Measurements from ENCODE around the gene CLDN18. TPM values are rescaled to one million over a fixed set of nuclear protein-coding genes. Genes with fewer than 3 reads are reported as not detected.

The CLDN18 gene
- total and polyA plus RNA-seq, 2 donors (not counting 3 experiments of a cell fraction or from before 2014, with no cell fraction given): not detected

DNA sequence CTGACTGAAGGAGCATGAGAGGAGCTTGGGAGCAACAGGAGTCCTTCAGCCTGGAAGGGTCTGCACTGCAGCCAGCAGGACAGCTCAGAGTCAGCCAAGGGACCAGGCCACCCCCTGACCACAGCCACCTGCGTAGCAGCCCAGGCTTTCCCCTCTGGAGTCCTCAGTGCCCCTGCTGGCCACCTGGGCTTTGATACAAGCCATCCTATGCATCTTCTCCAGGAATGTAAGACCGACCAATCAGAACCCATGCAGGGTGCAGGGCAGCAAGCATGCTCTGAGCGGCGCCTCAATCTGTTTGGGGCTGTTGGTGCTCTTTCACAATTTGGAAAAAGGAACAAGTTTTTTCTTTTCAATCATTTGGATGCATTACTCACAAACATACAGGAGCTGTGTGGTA lies 53.5 kb downstream of the CLDN18 start:
- dilution Hi-C loops (cut with MboI; ENCODE audit: extremely low pct_ligation_motif_present, low sequenced_read_pairs) (no loop called here), intact Hi-C loops (cut with micrococcal nuclease) (no loop called here)
- CTCF ChIA-PET: interaction anchor here (1.1 to 5.5 kb wide), 2 partner anchors 11 to 56 kb away, joined by 4 to 69 read pairs; no protein-coding TSS in a partner anchor
- H4K20me1 ChIP-seq (replicated peaks; ENCODE audit: control insufficient read depth, extremely low read depth, insufficient read depth, low read length): no peaks in the 10 kb centered on the region
- H3K4me1 ChIP-seq (ENCODE audit: control insufficient read depth, extremely low read depth, insufficient read depth, low read length): no peaks in the 10 kb centered on the region
- BruUV-seq (replicated peaks): no TSS peak
- no peaks in the 10 kb centered on the region for H3K79me2 ChIP-seq (ENCODE audit: control insufficient read depth, insufficient read depth, low read length)
- H3K4me3 ChIP-seq (replicated peaks in 1 of 3; ENCODE audit: insufficient read depth in 1 of 3, low read depth in 1 of 3, low read length in 3 of 3): no peak overlapping the region
- DNase-seq (ENCODE audit: low read depth, low spot score): no peak
- no peak for TF ChIP-seq FOS (IDR thresholded peaks at IDR 0.05; ENCODE audit: borderline replicate concordance, insufficient read depth, low read length)
- TF ChIP-seq, protein P1, sequence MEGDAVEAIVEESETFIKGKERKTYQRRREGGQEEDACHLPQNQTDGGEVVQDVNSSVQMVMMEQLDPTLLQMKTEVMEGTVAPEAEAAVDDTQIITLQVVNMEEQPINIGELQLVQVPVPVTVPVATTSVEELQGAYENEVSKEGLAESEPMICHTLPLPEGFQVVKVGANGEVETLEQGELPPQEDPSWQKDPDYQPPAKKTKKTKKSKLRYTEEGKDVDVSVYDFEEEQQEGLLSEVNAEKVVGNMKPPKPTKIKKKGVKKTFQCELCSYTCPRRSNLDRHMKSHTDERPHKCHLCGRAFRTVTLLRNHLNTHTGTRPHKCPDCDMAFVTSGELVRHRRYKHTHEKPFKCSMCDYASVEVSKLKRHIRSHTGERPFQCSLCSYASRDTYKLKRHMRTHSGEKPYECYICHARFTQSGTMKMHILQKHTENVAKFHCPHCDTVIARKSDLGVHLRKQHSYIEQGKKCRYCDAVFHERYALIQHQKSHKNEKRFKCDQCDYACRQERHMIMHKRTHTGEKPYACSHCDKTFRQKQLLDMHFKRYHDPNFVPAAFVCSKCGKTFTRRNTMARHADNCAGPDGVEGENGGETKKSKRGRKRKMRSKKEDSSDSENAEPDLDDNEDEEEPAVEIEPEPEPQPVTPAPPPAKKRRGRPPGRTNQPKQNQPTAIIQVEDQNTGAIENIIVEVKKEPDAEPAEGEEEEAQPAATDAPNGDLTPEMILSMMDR (IDR thresholded peaks at IDR 0.05; ENCODE audit: extremely low read depth in 1 of 2, insufficient read depth in 1 of 2, low read depth in 1 of 2, low read length in 2 of 2): no peak
- TF ChIP-seq JUN (IDR thresholded peaks at IDR 0.05; ENCODE audit: borderline replicate concordance, insufficient read depth, insufficient read length, low read depth): no peak
- TF ChIP-seq, protein P2, sequence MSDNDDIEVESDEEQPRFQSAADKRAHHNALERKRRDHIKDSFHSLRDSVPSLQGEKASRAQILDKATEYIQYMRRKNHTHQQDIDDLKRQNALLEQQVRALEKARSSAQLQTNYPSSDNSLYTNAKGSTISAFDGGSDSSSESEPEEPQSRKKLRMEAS (IDR thresholded peaks at IDR 0.05; ENCODE audit: insufficient read depth, insufficient read length): no peak
- TF ChIP-seq POLR2AphosphoS5 (IDR thresholded peaks at IDR 0.05; ENCODE audit: insufficient read depth, low read depth, low read length): no peak
- TF ChIP-seq MYC (IDR thresholded peaks at IDR 0.05; ENCODE audit: low read depth, low read length): no peak
- no peak for TF ChIP-seq POLR2A (IDR thresholded peaks at IDR 0.05; ENCODE audit: low read depth, low read length)
- TF ChIP-seq GATA2 (IDR thresholded peaks at IDR 0.05; ENCODE audit: insufficient read depth, insufficient read length, low read depth, low read length): no peak
- TF ChIP-seq EZH2 (IDR thresholded peaks at IDR 0.05; ENCODE audit: borderline replicate concordance, low read depth, low read length, severe bottlenecking): no peak
- H3K9me1 ChIP-seq (replicated peaks; ENCODE audit: control insufficient read depth, extremely low read depth, insufficient read depth, low read length): no peaks in the 10 kb centered on the region
- no peak overlapping the region for H3K27ac ChIP-seq (ENCODE audit: insufficient read depth, low read depth, low read length)
- H3K9me3 ChIP-seq (replicated peaks; ENCODE audit: control insufficient read depth, insufficient read depth, low read length): no peaks in the 10 kb centered on the region
- no peak overlapping the region for H2AFZ ChIP-seq (ENCODE audit: low read depth, low read length)
- POLR2A ChIA-PET: no interaction called here
- no peak overlapping the region for H3K4me2 ChIP-seq (ENCODE audit: insufficient read depth, low read length)
- H3K36me3 ChIP-seq (ENCODE audit: control insufficient read depth in 2 of 2, extremely low read depth in 1 of 2, insufficient read depth in 2 of 2, low read length in 2 of 2): no peaks in the 10 kb centered on the region
- no peak for FAIRE-seq
- H3K9ac ChIP-seq (replicated peaks; ENCODE audit: extremely low read depth, insufficient read depth, low read length): no peak overlapping the region
- no peaks in the 10 kb centered on the region for H3K27me3 ChIP-seq (ENCODE audit: control insufficient read depth in 2 of 2, insufficient read depth in 2 of 2, low read length in 2 of 2)
